A673 (cell line): Measurements from ENCODE around the gene VPS72.

ENCODE experiments used
- CTCF ChIP-seq: fragments of 300-800, 200-600 bp; sonication (generic); conservative IDR thresholded peaks from 2 replicates; pipeline ENCODE4 v1.5.1; 2017; ENCODE audit warnings: low read depth, mild to moderate bottlenecking, antibody characterized with exemption, low read length, moderate library complexity, mixed read lengths
- EZH2 ChIP-seq: fragments of 200-600 bp; sonication (generic); IDR thresholded peaks from 2 replicates; pipeline ENCODE4 v1.6.1; 2017; ENCODE audit warnings: borderline replicate concordance, low read depth, mild to moderate bottlenecking, mixed read lengths, antibody characterized with exemption, low read length; ENCODE audit not compliant: poor library complexity, severe bottlenecking

GRCh38 chr1:151166505-151166956 lies 23.5 kb downstream of the VPS72 start:
- no peak for TF ChIP-seq CTCF
- no peak for TF ChIP-seq EZH2
